Liver (tissue), 9 donors: ENCODE data around the gene SFMBT2. TPM values are rescaled to one million over a fixed set of nuclear protein-coding genes. Genes with fewer than 3 reads are reported as not detected.

Source experiments
- DNase-seq: peaks from one replicate; pipeline ENCODE4 v3.0.0-alpha.2; 2017; ENCODE audit warnings: low spot score
- H3K27ac ChIP-seq, 2 donors: one replicate each; pipeline ENCODE4 v1.7.0; 2013; ENCODE audit warnings: inconsistent platforms in 2 of 2, low read length in 2 of 2, control low read depth in 1 of 2, low read depth in 1 of 2, mild to moderate bottlenecking in 1 of 2
- H3K27me3 ChIP-seq, 4 donors: one replicate each; pipeline versions ENCODE4 v1.6.1 to v1.7.0; 2013; ENCODE audit warnings: low read length in 3 of 4, inconsistent platforms in 1 of 4, mild to moderate bottlenecking in 1 of 4, moderate library complexity in 1 of 4; ENCODE audit not compliant: control insufficient read depth in 4 of 4, insufficient read depth in 4 of 4
- H3K36me3 ChIP-seq, 4 donors: one replicate each; pipeline versions ENCODE4 v1.6.1 to v1.7.0; 2013; ENCODE audit warnings: low read length in 3 of 4, mild to moderate bottlenecking in 3 of 4, low read depth in 1 of 4, moderate library complexity in 1 of 4; ENCODE audit not compliant: control insufficient read depth in 4 of 4, insufficient read depth in 3 of 4
- H3K4me1 ChIP-seq, 4 donors: one replicate each; pipeline versions ENCODE4 v1.6.1 to v1.7.0; 2013; ENCODE audit warnings: low read length in 3 of 4, mild to moderate bottlenecking in 3 of 4, moderate library complexity in 1 of 4; ENCODE audit not compliant: control insufficient read depth in 4 of 4, insufficient read depth in 4 of 4
- H3K4me3 ChIP-seq, 3 donors: one replicate each; pipeline versions ENCODE4 v1.6.1 to v1.7.0; 2013; ENCODE audit warnings: low read length in 3 of 3, control low read depth in 1 of 3, low read depth in 1 of 3, mild to moderate bottlenecking in 1 of 3
- H3K9ac ChIP-seq, 2 donors: one replicate each; pipeline ENCODE4 v1.7.0; 2013; ENCODE audit warnings: low read length in 2 of 2, mild to moderate bottlenecking in 2 of 2, moderate library complexity in 2 of 2, control low read depth in 1 of 2, low read depth in 1 of 2
- H3K9me3 ChIP-seq, 4 donors: one replicate each; pipeline versions ENCODE4 v1.6.1 to v1.7.0; 2013; ENCODE audit warnings: low read length in 3 of 4; ENCODE audit not compliant: control insufficient read depth in 4 of 4
- ATF3 ChIP-seq: IDR thresholded peaks from 2 replicates; pipeline ENCODE4 v1.6.1; 2016; ENCODE audit warnings: antibody characterized with exemption
- CTCF ChIP-seq: fragments of 150-350 bp; IDR thresholded peaks from 2 replicates; pipeline ENCODE4 v1.5.1; 2017; ENCODE audit warnings: improper control_type of control experiment, low read depth, low read length; ENCODE audit not compliant: missing input control
- EGR1 ChIP-seq, 2 donors: IDR thresholded peaks; 2 replicates each; pipeline ENCODE4 v1.6.1; 2016 to 2018; ENCODE audit warnings: antibody characterized with exemption in 2 of 2, low read depth in 2 of 2
- FOXA1 ChIP-seq: IDR thresholded peaks from 2 replicates; pipeline ENCODE4 v1.6.1; 2016; ENCODE audit warnings: antibody characterized with exemption
- FOXA2 ChIP-seq: IDR thresholded peaks from 2 replicates; pipeline ENCODE4 v1.6.1; 2016; ENCODE audit warnings: antibody characterized with exemption
- GABPA ChIP-seq, 2 donors: IDR thresholded peaks in 1 of 2; conservative IDR thresholded peaks in 1 of 2; 2 replicates each; pipeline ENCODE4 v1.6.1; 2016; ENCODE audit warnings: antibody characterized with exemption in 2 of 2, mild to moderate bottlenecking in 1 of 2, moderate library complexity in 1 of 2
- HNF4A ChIP-seq, 2 donors: conservative IDR thresholded peaks; 2 replicates each; pipeline ENCODE4 v1.6.1; 2016; ENCODE audit warnings: antibody characterized with exemption in 2 of 2, mild to moderate bottlenecking in 2 of 2
- HNF4G ChIP-seq: IDR thresholded peaks from 2 replicates; pipeline ENCODE4 v1.6.1; 2016; ENCODE audit warnings: antibody characterized with exemption
- JUND ChIP-seq, 2 donors: IDR thresholded peaks; 2 replicates each; pipeline ENCODE4 v1.6.1; 2016; ENCODE audit warnings: antibody characterized with exemption in 2 of 2
- MAX ChIP-seq: IDR thresholded peaks from 2 replicates; pipeline ENCODE4 v1.6.1; 2016; ENCODE audit warnings: antibody characterized with exemption
- NR2F2 ChIP-seq: IDR thresholded peaks from 2 replicates; pipeline ENCODE4 v1.6.1; 2016; ENCODE audit warnings: antibody characterized with exemption
- RAD21 ChIP-seq, 2 donors: IDR thresholded peaks; 2 replicates each; pipeline ENCODE4 v1.6.1; 2016; ENCODE audit warnings: antibody characterized with exemption in 2 of 2, mild to moderate bottlenecking in 2 of 2
- REST ChIP-seq: IDR thresholded peaks from 2 replicates; pipeline ENCODE4 v1.6.1; 2016; ENCODE audit warnings: antibody characterized with exemption, mild to moderate bottlenecking
- RXRA ChIP-seq, 2 donors: IDR thresholded peaks; 2 replicates each; pipeline ENCODE4 v1.6.1; 2017 to 2018; ENCODE audit warnings: antibody characterized with exemption in 2 of 2, mild to moderate bottlenecking in 1 of 2
- SP1 ChIP-seq: IDR thresholded peaks from 2 replicates; pipeline ENCODE4 v1.6.1; 2018; ENCODE audit warnings: antibody characterized with exemption, mild to moderate bottlenecking
- TAF1 ChIP-seq: conservative IDR thresholded peaks from 2 replicates; pipeline ENCODE4 v1.6.1; 2016; ENCODE audit warnings: antibody characterized with exemption, mild to moderate bottlenecking
- YY1 ChIP-seq: IDR thresholded peaks from 2 replicates; pipeline ENCODE4 v1.6.1; 2016; ENCODE audit warnings: antibody characterized with exemption, mild to moderate bottlenecking
- ZBTB33 ChIP-seq: IDR thresholded peaks from 2 replicates; pipeline ENCODE4 v1.6.1; 2016; ENCODE audit warnings: antibody characterized with exemption
- WGBS: extraction: QIAGEN DNeasy Blood & Tissue Kit; methylation state at CpG from one replicate; pipeline ENCODE4 v1.1.7; 2013; 5-methylcytosine and 5-hydroxymethylcytosine counted together
- polyA plus RNA-seq, 2 donors: library from polyadenylated mRNA; stranded (reverse) in 1 of 2; unstranded in 1 of 2; fragments of 200-250 nt in 1 of 2; fragments of >200 nt in 1 of 2; fragmentation: Nextera tagmentation in 1 of 2; extraction: Ambion mirVana in 1 of 2; gene quantifications; one replicate each; pipeline versions ENCODE4 v1.2.1 to v1.2.3, GENCODE V29; 2013 to 2015
- total RNA-seq, 2 donors: library from RNA; depleted of rRNA; stranded (reverse); fragments of >200 nt; gene quantifications; one replicate each; pipeline ENCODE4 v1.2.3, GENCODE V29; 2014
- donor health status: healthy.
- donor health status: healthy.
- donor health status: healthy.
- donor health status: healthy.
- donor health status: healthy.

Gene SFMBT2
- total and polyA plus RNA-seq, 4 donors, result 0.46 to 2.8 (median 1.5) TPM

- no peak for DNase-seq
These were observed 249.2 kb downstream of the SFMBT2 start for GRCh38 chr10:7161484-7162250.

More at GRCh38 chr10:7161484-7162250, 249.2 kb downstream of the SFMBT2 start:
- peaks cover 0 to 2% (median 0%) of the 10 kb centered on the region in 4 donors for H3K36me3 ChIP-seq
- WGBS, result 84% methylated on average over 15 of the region's 15 CpGs
- TF ChIP-seq RAD21 (IDR thresholded peaks at IDR 0.05) (no peak), ZBTB33 (no peak), MAX (no peak), TAF1 (no peak), YY1 (no peak), FOXA2 (no peak), RXRA (IDR thresholded peaks at IDR 0.05) (no peak), ATF3 (no peak), CTCF (no peak), HNF4G (no peak), FOXA1 (no peak), SP1 (no peak), HNF4A (conservative IDR thresholded peaks at IDR 0.05) (no peak), GABPA (IDR thresholded peaks at IDR 0.05 in 1 of 2, conservative IDR thresholded peaks at IDR 0.05 in 1 of 2) (no peak), REST (no peak), JUND (IDR thresholded peaks at IDR 0.05) (no peak), EGR1 (IDR thresholded peaks at IDR 0.05; ENCODE audit: low read depth in 2 of 2) (no peak), NR2F2 (no peak)
- H3K9ac ChIP-seq, result no peak overlapping the region
- H3K9me3 ChIP-seq, result no peaks in the 10 kb centered on the region
- no peak overlapping the region for H3K4me3 ChIP-seq
- H3K27me3 ChIP-seq, result no peaks in the 10 kb centered on the region
- H3K27ac ChIP-seq, result no peak overlapping the region
- peaks cover 0 to 5% (median under 1%) of the 10 kb centered on the region in 4 donors for H3K4me1 ChIP-seq
